ENCODE results near the gene OSGEPL1.
"Not testable (repeated sequence)": the region's sequence is repeated elsewhere in the genome, so short reads cannot be mapped to it uniquely, and the experiment has no call there.

Gene OSGEPL1, protein sequence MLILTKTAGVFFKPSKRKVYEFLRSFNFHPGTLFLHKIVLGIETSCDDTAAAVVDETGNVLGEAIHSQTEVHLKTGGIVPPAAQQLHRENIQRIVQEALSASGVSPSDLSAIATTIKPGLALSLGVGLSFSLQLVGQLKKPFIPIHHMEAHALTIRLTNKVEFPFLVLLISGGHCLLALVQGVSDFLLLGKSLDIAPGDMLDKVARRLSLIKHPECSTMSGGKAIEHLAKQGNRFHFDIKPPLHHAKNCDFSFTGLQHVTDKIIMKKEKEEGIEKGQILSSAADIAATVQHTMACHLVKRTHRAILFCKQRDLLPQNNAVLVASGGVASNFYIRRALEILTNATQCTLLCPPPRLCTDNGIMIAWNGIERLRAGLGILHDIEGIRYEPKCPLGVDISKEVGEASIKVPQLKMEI

GRCh38 chr2:189762551-189763298, at the start of gene OSGEPL1:
Gene OSGEPL1 (minus strand): TSS chr2:189762792. CDS start chr2:189761640, 1,152 bp downstream.
- DNase-seq = peak; percentile 90

DNA sequence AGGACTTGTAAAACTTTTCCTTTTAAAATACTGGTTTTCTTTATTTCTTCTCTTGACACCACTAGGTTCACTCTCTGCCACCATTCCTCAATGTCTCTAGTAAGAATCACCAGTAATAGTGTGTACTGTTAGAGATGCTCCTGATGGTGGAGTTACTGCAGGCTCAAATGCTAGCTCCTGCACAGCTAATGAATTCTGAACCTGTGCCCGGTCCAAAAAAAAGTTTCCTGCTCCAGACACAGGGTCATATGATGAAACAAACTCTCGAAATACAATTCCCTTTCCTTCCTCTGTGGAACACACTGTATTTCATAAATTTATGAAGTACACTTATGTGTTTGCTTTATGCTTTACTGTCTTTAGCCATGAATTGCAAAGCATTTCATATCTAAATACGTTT, 40.8 kb upstream of the OSGEPL1 start:
- DNase-seq = no peak

- DNase-seq = no peak
Observed at GRCh38 chr2:189802396-189802912, 39.9 kb upstream of the OSGEPL1 start.

- peak; percentile 82 for DNase-seq
Observed at GRCh38 chr2:189799531-189799930, 36.9 kb upstream of the OSGEPL1 start.

DNA sequence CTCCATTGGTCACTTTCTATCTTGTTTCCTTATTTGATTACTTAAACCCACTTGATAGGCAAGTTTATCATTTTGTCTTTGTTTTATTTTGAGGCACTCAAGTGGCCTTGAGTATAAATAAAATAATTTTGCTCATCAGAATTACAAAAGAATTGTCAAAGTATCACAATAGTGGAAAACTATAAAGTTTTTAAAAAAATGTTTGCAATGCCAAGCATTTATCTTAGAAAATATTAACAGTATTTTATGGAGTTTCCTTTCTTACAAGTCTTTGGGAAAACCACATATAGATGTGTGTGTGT, 36.4 kb upstream of the OSGEPL1 start:
- DNase-seq = no peak

DNA sequence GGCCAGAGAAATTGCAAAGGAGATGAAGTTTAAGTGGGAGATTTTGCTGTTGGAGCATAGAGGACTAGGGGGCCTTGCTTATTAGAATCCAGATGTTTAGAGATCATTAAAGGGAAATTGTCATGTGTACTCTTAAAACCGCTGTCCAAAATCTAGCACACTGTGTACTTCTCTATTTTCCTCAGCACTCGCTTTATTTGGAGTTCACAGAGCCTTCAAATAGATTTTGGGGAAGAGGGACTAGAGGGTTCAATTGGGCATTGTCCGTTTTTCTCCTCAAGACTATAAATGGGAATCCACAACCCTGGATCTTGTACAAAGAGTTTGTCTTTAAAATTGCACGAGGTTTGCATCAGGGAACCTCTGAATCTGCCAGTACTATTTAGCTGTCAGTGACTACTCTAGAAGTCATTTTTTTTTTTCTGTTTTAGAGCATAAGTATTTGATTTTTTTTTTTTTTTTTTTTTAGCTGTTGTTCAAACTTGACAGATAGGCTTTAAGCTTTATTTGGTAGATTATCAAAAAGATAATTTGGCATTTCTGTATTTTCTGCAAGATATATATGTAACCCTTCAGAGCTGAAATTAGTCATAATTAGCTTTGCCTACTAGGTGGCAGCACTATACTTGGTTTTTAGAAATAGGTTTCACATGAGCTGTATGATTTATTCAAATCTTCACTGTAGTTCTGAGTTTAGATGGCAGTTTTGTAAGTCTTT, 35.9 kb upstream of the OSGEPL1 start:
- peak; percentile 80 for DNase-seq

- DNase-seq = no peak
Observed at GRCh38 chr2:189797902-189798301, 35.3 kb upstream of the OSGEPL1 start.

DNA sequence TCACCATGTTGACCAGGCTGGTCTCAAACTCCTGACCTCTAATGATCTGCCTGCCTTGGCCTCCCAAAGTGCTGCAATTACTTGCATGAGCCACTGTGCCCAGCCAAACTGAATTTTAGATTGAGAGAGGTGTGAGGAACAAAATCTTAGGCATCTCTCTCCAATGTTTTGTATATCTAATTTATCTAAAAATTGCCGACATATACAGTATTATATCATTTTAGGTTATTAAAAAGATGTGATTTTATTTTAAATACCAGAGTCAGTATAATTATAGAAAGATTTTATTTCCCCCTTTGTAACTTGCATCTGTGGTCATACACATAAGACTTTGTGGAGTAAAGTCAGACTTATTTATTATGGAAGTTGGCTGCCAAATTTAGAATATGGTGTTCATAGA, 31.7 kb upstream of the OSGEPL1 start:
- no peak for DNase-seq

DNA sequence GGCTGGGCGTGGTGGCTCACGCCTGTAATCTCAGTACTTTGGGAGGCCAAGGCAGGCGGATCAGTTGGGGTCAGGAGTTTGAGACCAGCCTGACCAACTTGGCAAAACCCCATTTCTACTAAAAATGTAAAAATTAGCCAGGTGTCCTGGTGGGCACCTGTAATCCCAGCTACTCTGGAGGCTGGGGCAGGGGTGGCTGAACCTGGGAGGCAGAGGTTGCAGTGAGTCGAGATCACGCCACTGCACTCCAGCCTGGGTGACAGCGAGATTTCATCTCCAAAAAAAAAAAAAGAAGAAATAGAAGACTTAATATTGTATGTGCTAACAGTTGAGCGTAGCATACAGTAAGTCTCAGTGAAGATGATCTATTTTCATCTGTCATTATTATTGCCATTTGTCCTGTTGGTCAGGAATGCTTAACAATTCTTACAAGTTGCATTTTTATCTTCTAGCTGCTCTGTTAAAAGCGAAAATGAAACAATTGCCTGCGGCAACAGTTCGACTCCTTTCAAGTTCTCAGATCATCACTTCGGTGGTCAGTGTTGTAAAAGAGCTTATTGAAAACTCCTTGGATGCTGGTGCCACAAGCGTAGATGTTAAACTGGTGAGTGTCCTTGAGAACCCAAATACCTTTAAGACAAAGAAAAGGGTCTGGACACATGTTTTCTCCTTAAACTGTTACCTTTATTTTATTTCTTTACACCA, 28.9 kb upstream of the OSGEPL1 start:
- no peak for DNase-seq

- DNase-seq = peak; percentile 96
Observed at GRCh38 chr2:189783927-189784867, 21.6 kb upstream of the OSGEPL1 start, which contains the start of the genes ORMDL1 and PMS1. Gene ORMDL1 (minus strand): TSS chr2:189784339. CDS start chr2:189782595, 1,744 bp downstream. Gene PMS1 (plus strand): TSS chr2:189784450. CDS start chr2:189791810, 7,360 bp downstream.

DNA sequence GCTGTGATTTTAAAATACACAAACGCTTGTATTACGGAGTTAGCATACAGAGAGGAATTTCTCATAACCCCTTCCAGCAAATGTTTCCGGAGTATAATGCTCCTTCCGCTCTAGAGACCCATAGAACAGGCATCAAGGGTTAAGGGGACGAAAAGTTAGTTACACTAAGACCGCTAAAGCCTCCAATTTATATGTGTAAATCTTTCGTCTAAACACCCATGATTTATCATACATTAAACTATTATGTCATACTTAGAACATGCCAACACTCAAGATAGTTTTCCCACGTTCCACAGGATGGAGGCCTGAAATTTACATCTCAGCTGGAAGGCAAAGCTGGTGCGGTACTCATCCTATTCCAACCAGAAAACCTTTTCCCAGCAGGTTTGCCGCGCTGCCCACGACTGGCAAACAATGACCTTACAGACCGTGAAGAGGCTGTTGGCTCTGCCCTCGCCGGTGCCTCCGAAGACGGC, 20.9 kb upstream of the OSGEPL1 start:
- peak; percentile 62 for DNase-seq

DNA sequence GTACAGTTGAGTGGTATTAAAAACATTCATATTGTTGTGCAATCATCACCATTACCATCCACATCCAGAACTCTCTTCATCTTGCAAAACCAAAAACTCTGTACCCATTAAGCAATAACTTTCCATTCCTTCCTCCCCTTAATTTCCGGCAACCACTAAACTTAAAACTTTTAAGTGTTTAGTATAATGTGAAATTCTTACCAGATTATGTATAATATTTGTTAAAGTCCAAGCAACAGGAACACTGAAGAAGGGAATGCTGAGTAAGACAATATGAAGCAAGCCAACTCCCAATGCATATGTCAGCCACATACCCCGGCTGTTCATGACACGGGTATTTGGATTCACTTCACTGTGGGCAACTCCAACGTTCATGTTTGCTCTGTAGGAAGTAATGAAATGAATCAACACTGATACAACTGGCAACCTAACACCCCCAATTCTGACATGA, 19.7 kb upstream of the OSGEPL1 start:
- peak; percentile 69 for DNase-seq

DNA sequence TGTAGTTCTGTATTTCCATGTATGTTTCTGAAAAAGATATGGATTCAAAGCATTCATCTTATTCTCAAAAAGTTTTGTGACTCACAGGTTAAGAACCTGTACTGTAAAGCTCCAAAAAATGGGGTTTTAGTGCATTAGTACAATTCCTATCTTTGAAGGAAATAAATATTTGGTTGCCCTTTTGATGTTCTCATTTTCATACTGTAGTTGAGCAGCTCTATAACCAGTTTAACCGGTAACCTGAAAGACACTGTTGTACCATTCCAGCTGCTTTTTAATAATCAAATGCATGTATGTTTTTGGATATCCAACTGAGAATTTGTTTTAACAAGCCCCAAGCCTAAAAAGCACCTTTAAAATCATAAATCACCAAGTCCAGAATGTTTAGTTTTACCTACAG, 9.6 kb upstream of the OSGEPL1 start:
- no peak for DNase-seq

DNA sequence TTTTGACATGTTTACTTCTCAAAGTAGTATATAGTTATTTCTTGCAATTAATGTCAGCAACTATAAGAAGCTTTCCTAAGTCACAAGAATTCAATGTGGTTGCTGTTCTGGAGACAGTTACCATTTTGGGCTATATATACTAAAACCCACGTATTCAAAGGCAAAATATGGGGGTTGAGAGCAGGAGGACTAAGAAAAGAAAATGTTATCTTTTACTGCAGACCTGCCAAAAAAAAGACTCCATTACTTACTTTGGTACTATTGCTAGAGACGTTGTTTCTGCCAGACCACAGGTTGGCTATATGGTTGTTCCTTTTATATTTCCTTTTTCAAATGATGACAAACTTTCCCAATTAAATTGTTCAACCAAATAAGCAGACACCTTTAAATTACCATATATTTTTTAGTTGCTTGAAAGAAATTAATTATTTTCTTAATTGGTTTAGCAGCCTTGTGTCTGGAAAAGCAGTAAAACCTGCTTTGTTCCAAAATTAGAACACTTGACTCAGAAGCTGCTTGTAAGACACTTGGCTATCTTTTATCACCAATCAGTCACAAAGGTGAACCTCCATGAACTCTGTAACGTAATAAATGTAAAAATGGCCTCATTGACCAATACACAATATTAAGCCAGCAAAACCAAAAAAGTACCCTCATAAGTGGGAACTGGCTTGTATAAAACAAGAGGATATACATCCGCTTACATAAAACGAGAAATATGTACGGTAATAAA, 8.2 kb upstream of the OSGEPL1 start:
- no peak for DNase-seq

GRCh38 chr2:189763908-189764661, 1.5 kb upstream of the OSGEPL1 start:
- peak; percentile 33 for DNase-seq

DNA sequence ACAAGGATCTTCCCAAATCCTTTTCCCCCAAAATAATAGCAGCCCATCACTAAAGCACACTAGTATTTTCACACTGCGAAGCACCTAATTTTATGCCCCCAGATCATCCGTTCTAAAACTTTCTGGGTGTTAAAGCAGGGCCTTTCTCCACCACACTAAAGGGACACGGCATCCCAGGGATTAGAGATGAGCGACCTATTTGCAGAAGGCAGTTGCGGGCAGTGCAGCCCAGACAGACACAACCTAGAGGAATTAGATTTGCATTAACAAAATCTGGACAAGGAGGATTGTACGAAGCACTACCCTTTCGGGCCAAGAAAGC, 402 bp downstream of the OSGEPL1 start:
- DNase-seq = no peak

DNA sequence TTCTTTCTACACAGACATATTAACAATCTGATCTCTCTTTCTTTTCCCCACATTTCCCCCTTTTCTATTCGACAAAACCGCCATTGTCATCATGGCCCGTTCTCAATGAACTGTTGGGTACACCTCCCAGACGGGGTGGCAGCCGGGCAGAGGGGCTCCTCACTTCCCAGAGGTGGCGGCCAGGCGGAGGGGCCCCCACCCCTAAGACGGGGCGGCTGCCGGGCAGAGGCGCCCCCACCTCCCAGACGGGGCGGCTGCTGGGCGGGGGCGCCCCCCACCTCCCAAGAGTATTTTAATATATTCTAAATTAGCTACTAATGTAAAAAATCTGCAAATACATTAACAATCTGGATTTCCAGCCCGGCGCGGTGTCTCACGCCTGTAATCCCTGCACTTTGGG, 2.4 kb downstream of the OSGEPL1 start:
- not testable (repeated sequence) for DNase-seq

DNA sequence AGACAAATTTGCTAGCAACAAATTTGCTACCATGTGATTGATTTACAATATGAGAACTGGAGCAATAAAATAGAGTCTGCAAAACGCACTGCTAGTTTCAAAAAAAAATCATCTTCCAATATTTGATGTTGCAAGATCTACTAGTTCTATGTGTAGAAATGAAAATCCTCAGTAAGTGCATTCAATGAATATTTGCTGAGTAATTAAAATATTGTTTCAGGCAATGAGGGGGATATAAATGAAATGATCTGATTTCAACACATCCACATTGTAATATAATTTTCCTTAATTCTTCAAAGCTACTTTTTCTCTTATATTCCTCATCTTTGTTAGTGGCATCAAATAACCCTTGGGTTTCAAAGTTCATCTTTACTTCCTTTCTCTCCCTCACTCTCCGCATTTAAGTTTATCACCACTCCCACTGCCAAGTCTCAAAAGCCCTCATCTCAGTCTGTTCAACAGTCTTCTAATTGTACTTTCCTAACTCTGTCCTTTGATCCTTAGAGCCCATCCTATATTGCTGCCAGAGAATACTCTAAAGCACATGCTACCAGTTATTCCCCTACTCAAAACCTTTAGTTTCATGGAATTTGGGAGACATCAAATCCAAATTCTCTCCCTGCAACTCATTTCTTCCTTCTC, 6.2 kb downstream of the OSGEPL1 start:
- DNase-seq = no peak

GRCh38 chr2:189751080-189751658, 11.4 kb downstream of the OSGEPL1 start:
- peak; percentile 36 for DNase-seq
